HEK293 (cell line): ENCODE results near the gene RANBP2.
"Not testable (repeated sequence)": the region's sequence is repeated elsewhere in the genome, so short reads cannot be mapped to it uniquely, and the experiment has no call there.

Experiments used
- CTCF ChIA-PET: fragments of 350-600 bp; formaldehyde crosslinking; extraction: SDS; loops from one replicate; lab custom pipeline; 2021; ENCODE audit warnings: antibody characterized with exemption; lab: Yijun Ruan, JAX
- POLR2A ChIA-PET: fragments of 300-600 bp; formaldehyde crosslinking; extraction: SDS; loops from one replicate; lab custom pipeline; 2020; ENCODE audit warnings: antibody characterized with exemption, inconsistent platforms; lab: Yijun Ruan, JAX
- H3K27ac ChIP-seq: fragments of 200-500 bp; sonication (Bioruptor generic); 2 replicates; pipeline ENCODE4 v1.5.1; 2014; ENCODE audit warnings: low read depth, low read length, control low read depth, inconsistent platforms; ENCODE audit errors: extremely low read depth
- H3K36me3 ChIP-seq, 2 experiments: fragments of 200-500 bp in 1 of 2; sonication (Bioruptor generic) in 1 of 2; 1 replicate in 1 of 2; 2 replicates in 1 of 2; pipeline ENCODE4 v1.5.1; 2014 to 2017; ENCODE audit warnings: inconsistent platforms in 2 of 2, low read length in 2 of 2; ENCODE audit not compliant: control insufficient read depth in 2 of 2, insufficient read depth in 1 of 2
- H3K4me1 ChIP-seq: fragments of 200-500 bp; sonication (Bioruptor generic); 2 replicates; pipeline ENCODE4 v1.5.1; 2014; ENCODE audit warnings: mild to moderate bottlenecking, low read length, inconsistent platforms; ENCODE audit not compliant: control insufficient read depth, insufficient read depth
- H3K4me3 ChIP-seq: 2 replicates; pipeline ENCODE4 v1.5.1; 2011; ENCODE audit warnings: low read depth, mild to moderate bottlenecking, control low read depth, low read length, moderate library complexity
- H3K9me3 ChIP-seq: fragments of 200-500 bp; sonication (Bioruptor generic); 2 replicates; pipeline ENCODE4 v1.5.1; 2014; ENCODE audit warnings: low read depth, low read length, inconsistent platforms; ENCODE audit not compliant: control insufficient read depth, insufficient read depth
- SETDB1 ChIP-seq: IDR thresholded peaks from one replicate; pipeline ENCODE4 v1.6.1; 2017; ENCODE audit warnings: mild to moderate bottlenecking, low read length, moderate library complexity, mixed read lengths; ENCODE audit not compliant: insufficient read length
- ZNF223 ChIP-seq: fragments of 450-650 bp; formaldehyde crosslinking; IDR thresholded peaks from 2 replicates; pipeline ENCODE4 v1.5.1; 2016; ENCODE audit warnings: missing biosample characterization, missing genetic modification characterization
- TF ChIP-seq, protein P1 (sequence below): fragments of 450-650 bp; IDR thresholded peaks from 2 replicates; pipeline ENCODE4 v1.5.1; 2018; ENCODE audit warnings: missing biosample characterization, missing genetic modification characterization

Gene RANBP2

DNA sequence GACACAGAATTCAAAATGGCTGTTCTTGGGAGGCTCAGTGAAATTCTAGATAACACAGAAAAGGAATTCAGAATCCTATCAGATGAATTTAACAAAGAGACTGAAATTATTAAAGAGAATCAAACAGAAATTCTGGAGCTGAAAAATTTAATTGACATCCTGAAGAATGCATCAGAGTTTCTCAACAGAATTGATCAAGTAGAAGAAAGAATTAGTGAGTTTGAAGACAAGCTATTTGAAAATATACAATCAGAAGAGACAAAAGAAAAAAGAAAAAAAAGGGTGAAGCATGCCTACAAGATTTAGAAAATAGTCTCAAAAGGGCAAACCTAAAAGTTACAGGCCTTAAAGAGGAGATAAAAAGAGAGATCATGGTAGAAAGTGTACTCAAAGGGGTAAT, 12.0 kb upstream of the RANBP2 start:
- ChIA-PET CTCF (interaction anchor here (0.6 kb wide), 2 partner anchors 86 to 291 kb away, joined by 3 to 4 read pairs; no protein-coding TSS in a partner anchor), POLR2A (no interaction called here)
- Histone ChIP-seq H3K4me3 (no peak overlapping the region), H3K4me1 (no peaks in the 10 kb centered on the region), H3K36me3 (no peaks in the 10 kb centered on the region), H3K27ac (no peak overlapping the region), H3K9me3 (no peaks in the 10 kb centered on the region)
- TF ChIP-seq SETDB1 (peak; percentile 24), ZNF223 (tag by site-specific recombination) (no peak)

GRCh38 chr2:108716971-108717370, 2.3 kb upstream of the RANBP2 start:
- H3K9me3 ChIP-seq, H3K27ac ChIP-seq, H3K4me3 ChIP-seq, H3K36me3 ChIP-seq, H3K4me1 ChIP-seq, POLR2A ChIA-PET: not testable (repeated sequence)
- CTCF ChIA-PET, result interaction anchor here (0.6 kb wide), 1 partner anchor 81 kb away, joined by 3 read pairs; no protein-coding TSS in a partner anchor

DNA sequence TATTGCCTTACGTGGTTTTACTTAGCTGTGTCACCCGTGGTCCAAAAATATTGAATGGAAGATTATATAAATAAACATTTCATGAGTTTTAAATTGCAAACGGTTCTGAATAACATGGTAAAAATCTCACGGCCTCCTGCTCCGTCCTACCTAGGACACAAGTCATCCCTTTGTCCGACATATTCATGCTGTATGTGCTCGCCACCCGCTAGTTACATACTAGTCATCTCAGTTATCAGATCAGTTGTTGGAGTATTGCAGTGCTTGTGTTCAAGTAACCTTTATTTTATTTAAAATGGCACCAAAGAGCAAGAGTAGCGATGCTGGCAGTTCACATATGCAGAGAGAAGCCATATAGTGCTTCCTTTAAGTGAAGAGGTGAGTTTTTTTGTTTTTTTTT, 6.8 kb downstream of the RANBP2 start:
- POLR2A ChIA-PET, H3K4me1 ChIP-seq, H3K27ac ChIP-seq, H3K4me3 ChIP-seq, H3K36me3 ChIP-seq, H3K9me3 ChIP-seq: not testable (repeated sequence)
- CTCF ChIA-PET, result interaction anchor here (1.0 kb wide), 1 partner anchor 90 kb away, joined by 6 read pairs; no protein-coding TSS in a partner anchor

- CTCF ChIA-PET, H3K27ac ChIP-seq, H3K4me3 ChIP-seq, POLR2A ChIA-PET, H3K9me3 ChIP-seq, H3K4me1 ChIP-seq: not testable (repeated sequence)
- H3K36me3 ChIP-seq, result peaks cover 11 to 22% of the 10 kb centered on the region in 2 experiments; a peak in 2 of 3 replicates
These were observed 15.4 kb downstream of the RANBP2 start for GRCh38 chr2:108734656-108735055.

GRCh38 chr2:108757973-108758372, 38.7 kb downstream of the RANBP2 start:
- CTCF ChIA-PET, H3K9me3 ChIP-seq, H3K4me1 ChIP-seq, POLR2A ChIA-PET, H3K4me3 ChIP-seq, H3K27ac ChIP-seq: not testable (repeated sequence)
- peaks cover 14 to 32% of the 10 kb centered on the region in 2 experiments for H3K36me3 ChIP-seq

GRCh38 chr2:108762618-108763017, 43.3 kb downstream of the RANBP2 start:
- TF ChIP-seq, protein P1, sequence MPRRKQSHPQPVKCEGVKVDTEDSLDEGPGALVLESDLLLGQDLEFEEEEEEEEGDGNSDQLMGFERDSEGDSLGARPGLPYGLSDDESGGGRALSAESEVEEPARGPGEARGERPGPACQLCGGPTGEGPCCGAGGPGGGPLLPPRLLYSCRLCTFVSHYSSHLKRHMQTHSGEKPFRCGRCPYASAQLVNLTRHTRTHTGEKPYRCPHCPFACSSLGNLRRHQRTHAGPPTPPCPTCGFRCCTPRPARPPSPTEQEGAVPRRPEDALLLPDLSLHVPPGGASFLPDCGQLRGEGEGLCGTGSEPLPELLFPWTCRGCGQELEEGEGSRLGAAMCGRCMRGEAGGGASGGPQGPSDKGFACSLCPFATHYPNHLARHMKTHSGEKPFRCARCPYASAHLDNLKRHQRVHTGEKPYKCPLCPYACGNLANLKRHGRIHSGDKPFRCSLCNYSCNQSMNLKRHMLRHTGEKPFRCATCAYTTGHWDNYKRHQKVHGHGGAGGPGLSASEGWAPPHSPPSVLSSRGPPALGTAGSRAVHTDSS (tag by site-specific recombination), result peak; percentile 91
- CTCF ChIA-PET, H3K27ac ChIP-seq, POLR2A ChIA-PET, H3K4me3 ChIP-seq, H3K9me3 ChIP-seq, H3K4me1 ChIP-seq: not testable (repeated sequence)
- peaks cover 21 to 41% of the 10 kb centered on the region in 2 experiments for H3K36me3 ChIP-seq

DNA sequence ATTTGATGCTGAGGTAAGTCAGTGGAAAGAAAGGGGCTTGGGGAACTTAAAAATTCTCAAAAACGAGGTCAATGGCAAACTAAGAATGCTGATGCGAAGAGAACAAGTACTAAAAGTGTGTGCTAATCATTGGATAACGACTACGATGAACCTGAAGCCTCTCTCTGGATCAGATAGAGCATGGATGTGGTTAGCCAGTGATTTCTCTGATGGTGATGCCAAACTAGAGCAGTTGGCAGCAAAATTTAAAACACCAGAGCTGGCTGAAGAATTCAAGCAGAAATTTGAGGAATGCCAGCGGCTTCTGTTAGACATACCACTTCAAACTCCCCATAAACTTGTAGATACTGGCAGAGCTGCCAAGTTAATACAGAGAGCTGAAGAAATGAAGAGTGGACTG, 47.4 kb downstream of the RANBP2 start:
- POLR2A ChIA-PET, H3K9me3 ChIP-seq, H3K27ac ChIP-seq, CTCF ChIA-PET, H3K4me1 ChIP-seq, H3K4me3 ChIP-seq: not testable (repeated sequence)
- peaks cover 15 to 52% of the 10 kb centered on the region in 2 experiments; a peak in 2 of 3 replicates for H3K36me3 ChIP-seq

DNA sequence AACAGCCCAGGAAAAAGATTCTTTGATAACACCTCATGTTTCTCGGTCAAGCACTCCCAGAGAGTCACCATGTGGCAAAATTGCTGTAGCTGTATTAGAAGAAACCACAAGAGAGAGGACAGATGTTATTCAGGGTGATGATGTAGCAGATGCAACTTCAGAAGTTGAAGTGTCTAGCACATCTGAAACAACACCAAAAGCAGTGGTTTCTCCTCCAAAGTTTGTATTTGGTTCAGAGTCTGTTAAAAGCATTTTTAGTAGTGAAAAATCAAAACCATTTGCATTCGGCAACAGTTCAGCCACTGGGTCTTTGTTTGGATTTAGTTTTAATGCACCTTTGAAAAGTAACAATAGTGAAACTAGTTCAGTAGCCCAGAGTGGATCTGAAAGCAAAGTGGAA, 48.6 kb downstream of the RANBP2 start:
- H3K9me3 ChIP-seq, H3K4me1 ChIP-seq, POLR2A ChIA-PET, CTCF ChIA-PET, H3K4me3 ChIP-seq, H3K27ac ChIP-seq: not testable (repeated sequence)
- H3K36me3 ChIP-seq, result peaks cover 17 to 60% of the 10 kb centered on the region in 2 experiments
